H4 (cell line): ENCODE data around the gene WDR27. TPM values are rescaled to one million over a fixed set of nuclear protein-coding genes. Genes with fewer than 3 reads are reported as not detected.
"Not testable (repeated sequence)": the region's sequence is repeated elsewhere in the genome, so short reads cannot be mapped to it uniquely, and the experiment has no call there.

Experiments used
- DNase-seq: peaks from one replicate; pipeline ENCODE4 v3.0.0-alpha.2; 2015; ENCODE audit warnings: low spot score
- total RNA-seq: library from RNA; depleted of rRNA; stranded (reverse); fragments of >200 nt; shearing (Covaris generic); gene quantifications from 2 replicates; pipeline ENCODE4 v1.2.3, GENCODE V29; 2014

The WDR27 gene
- total RNA-seq, 1 experiment from 2014 or later, result 3.7 TPM

- not testable (repeated sequence) for DNase-seq
These were observed 93.2 kb downstream of the WDR27 start for GRCh38 chr6:169608609-169609008.

GRCh38 chr6:169604076-169604475 is 97.8 kb downstream of the WDR27 start:
- no peak for DNase-seq

GRCh38 chr6:169601129-169601528 is 100.7 kb downstream of the WDR27 start:
- not testable (repeated sequence) for DNase-seq

GRCh38 chr6:169592558-169592957 is 109.3 kb downstream of the WDR27 start:
- no peak for DNase-seq

GRCh38 chr6:169591616-169592015 is 110.2 kb downstream of the WDR27 start:
- no peak for DNase-seq

GRCh38 chr6:169590376-169590939 is 111.4 kb downstream of the WDR27 start:
- DNase-seq, result no peak

GRCh38 chr6:169589699-169590257 is 112.1 kb downstream of the WDR27 start:
- peak; percentile 12 for DNase-seq

- peak; percentile 43 for DNase-seq
These were observed 112.5 kb downstream of the WDR27 start for GRCh38 chr6:169589293-169589692.

- DNase-seq, result no peak
These were observed 113.9 kb downstream of the WDR27 start for GRCh38 chr6:169587975-169588374.

- DNase-seq, result no peak
These were observed 117.8 kb downstream of the WDR27 start for GRCh38 chr6:169583886-169584541.

- no peak for DNase-seq
These were observed 122.3 kb downstream of the WDR27 start for GRCh38 chr6:169579407-169580111.

- no peak for DNase-seq
These were observed 123.9 kb downstream of the WDR27 start for GRCh38 chr6:169577974-169578373.

- no peak for DNase-seq
These were observed 124.6 kb downstream of the WDR27 start for GRCh38 chr6:169577236-169577635.

GRCh38 chr6:169575821-169576220 is 126.0 kb downstream of the WDR27 start:
- no peak for DNase-seq

- no peak for DNase-seq
These were observed 126.5 kb downstream of the WDR27 start for GRCh38 chr6:169575365-169575764.

- no peak for DNase-seq
These were observed 127.4 kb downstream of the WDR27 start for GRCh38 chr6:169574420-169574819.

GRCh38 chr6:169573883-169574282 is 127.9 kb downstream of the WDR27 start:
- no peak for DNase-seq

- DNase-seq, result peak; percentile 23
These were observed 130.5 kb downstream of the WDR27 start for GRCh38 chr6:169571123-169571962.

GRCh38 chr6:169568314-169569087 is 133.3 kb downstream of the WDR27 start:
- no peak for DNase-seq

- no peak for DNase-seq
These were observed 134.0 kb downstream of the WDR27 start for GRCh38 chr6:169567819-169568218.
